ENCODE measurements around the gene NPC1.
"Not testable (repeated sequence)": the region's sequence is repeated elsewhere in the genome, so short reads cannot be mapped to it uniquely, and the experiment has no call there.

The NPC1 gene

GRCh38 chr18:23608211-23608610, 21.9 kb upstream of the NPC1 start:
- DNase-seq = no peak

GRCh38 chr18:23605941-23606340, 19.6 kb upstream of the NPC1 start:
- DNase-seq = no peak

- no peak for DNase-seq
Observed at GRCh38 chr18:23599809-23600208, 13.5 kb upstream of the NPC1 start.

GRCh38 chr18:23596183-23596582, 9.9 kb upstream of the NPC1 start:
- peak; percentile 93 to 94 for DNase-seq

- no peak for DNase-seq
Observed at GRCh38 chr18:23595591-23595990, 9.3 kb upstream of the NPC1 start.

GRCh38 chr18:23593720-23594119, 7.4 kb upstream of the NPC1 start:
- DNase-seq = peak; percentile 95 to 96

GRCh38 chr18:23592911-23593310, 6.6 kb upstream of the NPC1 start:
- peak in 1 of 2 donors; percentile 61 for DNase-seq

GRCh38 chr18:23591011-23591410, 4.7 kb upstream of the NPC1 start:
- DNase-seq = no peak

- DNase-seq = no peak
Observed at GRCh38 chr18:23588836-23589560, 2.7 kb upstream of the NPC1 start.

GRCh38 chr18:23587220-23587642, 925 bp upstream of the NPC1 start:
- no peak for DNase-seq

GRCh38 chr18:23585897-23586248, 433 bp downstream of the NPC1 start:
- no peak for DNase-seq

- peak; percentile 57 to 66 for DNase-seq
Observed at GRCh38 chr18:23585007-23585871, 1.1 kb downstream of the NPC1 start.

- DNase-seq = peak; percentile 63 to 65
Observed at GRCh38 chr18:23584019-23584983, 2.0 kb downstream of the NPC1 start.

GRCh38 chr18:23583071-23583865, 3.0 kb downstream of the NPC1 start:
- DNase-seq = no peak

GRCh38 chr18:23580677-23581367, 5.5 kb downstream of the NPC1 start:
- no peak for DNase-seq

GRCh38 chr18:23578891-23579653, 7.2 kb downstream of the NPC1 start:
- peak; percentile 69 to 91 for DNase-seq

- DNase-seq = no peak
Observed at GRCh38 chr18:23578067-23578701, 8.1 kb downstream of the NPC1 start.

GRCh38 chr18:23577521-23577920, 8.8 kb downstream of the NPC1 start:
- not testable (repeated sequence) for DNase-seq

- no peak for DNase-seq
Observed at GRCh38 chr18:23575309-23575651, 11.0 kb downstream of the NPC1 start.
